DLD1 (cell line): ENCODE results near the gene MAPK8IP1.
"Not testable (repeated sequence)": the region's sequence is repeated elsewhere in the genome, so short reads cannot be mapped to it uniquely, and the experiment has no call there.

Source experiments
- in situ Hi-C: cut with HindIII; loops from 2 replicates; pipeline ENCODE4 v1.10.0; 2017; ENCODE audit warnings: low sequenced_read_pairs

Gene MAPK8IP1

GRCh38 chr11:45885274-45885920 is at the start of gene MAPK8IP1:
MAPK8IP1 (plus strand) TSS chr11:45885651; CDS start chr11:45885821, 170 bp downstream.
- in situ Hi-C loops = no loop called here

GRCh38 chr11:45839204-45839603 is 46.2 kb upstream of the MAPK8IP1 start:
- in situ Hi-C loops = no loop called here

GRCh38 chr11:45840251-45840650 is 45.2 kb upstream of the MAPK8IP1 start:
- in situ Hi-C loops = not testable (repeated sequence)

- in situ Hi-C loops = no loop called here
Measured at GRCh38 chr11:45843158-45843924, 42.1 kb upstream of the MAPK8IP1 start.

GRCh38 chr11:45844822-45845578 is 40.5 kb upstream of the MAPK8IP1 start:
- in situ Hi-C loops = no loop called here

GRCh38 chr11:45846174-45846675 is 39.2 kb upstream of the MAPK8IP1 start:
- in situ Hi-C loops = no loop called here

- in situ Hi-C loops = no loop called here
Measured at GRCh38 chr11:45846974-45847910, 38.2 kb upstream of the MAPK8IP1 start, which contains the start of gene CRY2. CRY2 (plus strand) TSS chr11:45847475; CDS start chr11:45847491, 16 bp downstream.

- in situ Hi-C loops = no loop called here
Measured at GRCh38 chr11:45847911-45848316, 37.5 kb upstream of the MAPK8IP1 start.

- in situ Hi-C loops = no loop called here
Measured at GRCh38 chr11:45848654-45849081, 36.8 kb upstream of the MAPK8IP1 start.

- in situ Hi-C loops = no loop called here
Measured at GRCh38 chr11:45850446-45850845, 35.0 kb upstream of the MAPK8IP1 start.

GRCh38 chr11:45851228-45851627 is 34.2 kb upstream of the MAPK8IP1 start:
- in situ Hi-C loops = no loop called here

- in situ Hi-C loops = no loop called here
Measured at GRCh38 chr11:45852018-45852711, 33.3 kb upstream of the MAPK8IP1 start.

- in situ Hi-C loops = no loop called here
Measured at GRCh38 chr11:45852712-45853101, 32.7 kb upstream of the MAPK8IP1 start.

- in situ Hi-C loops = no loop called here
Measured at GRCh38 chr11:45853332-45854219, 31.9 kb upstream of the MAPK8IP1 start.

GRCh38 chr11:45855308-45855707 is 30.1 kb upstream of the MAPK8IP1 start:
- in situ Hi-C loops = no loop called here

- in situ Hi-C loops = no loop called here
Measured at GRCh38 chr11:45856044-45856468, 29.4 kb upstream of the MAPK8IP1 start.

- in situ Hi-C loops = no loop called here
Measured at GRCh38 chr11:45857961-45858474, 27.4 kb upstream of the MAPK8IP1 start.

GRCh38 chr11:45858751-45859398 is 26.6 kb upstream of the MAPK8IP1 start:
- in situ Hi-C loops = no loop called here
